Effector CD8-positive, alpha-beta T cell (primary cell): Measurements from ENCODE around the gene SUSD4.

Source experiments
- DNase-seq: peaks from one replicate; lab custom pipeline; 2025; lab: John Stamatoyannopoulos, UW

SUSD4 gene

DNA sequence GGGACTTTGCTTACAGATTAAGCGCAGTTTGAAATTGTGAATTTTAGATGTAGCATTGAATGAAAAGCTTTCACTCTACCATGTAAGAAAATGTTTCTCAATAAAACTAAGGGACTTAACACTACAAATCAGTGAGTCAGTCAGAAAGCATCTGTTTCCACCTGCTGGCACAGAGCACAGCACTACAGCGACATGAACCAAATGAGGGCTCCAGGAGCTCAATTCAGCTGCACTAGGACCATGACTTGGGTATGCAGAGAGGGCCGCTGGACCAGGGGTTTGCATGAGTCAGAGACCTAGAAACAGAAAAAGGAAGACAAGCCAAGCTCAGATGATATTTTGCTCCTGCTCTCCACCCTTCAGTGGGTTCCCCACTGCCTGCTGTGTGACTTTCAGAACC, 5.2 kb downstream of the SUSD4 start:
- DNase-seq: no peak

DNA sequence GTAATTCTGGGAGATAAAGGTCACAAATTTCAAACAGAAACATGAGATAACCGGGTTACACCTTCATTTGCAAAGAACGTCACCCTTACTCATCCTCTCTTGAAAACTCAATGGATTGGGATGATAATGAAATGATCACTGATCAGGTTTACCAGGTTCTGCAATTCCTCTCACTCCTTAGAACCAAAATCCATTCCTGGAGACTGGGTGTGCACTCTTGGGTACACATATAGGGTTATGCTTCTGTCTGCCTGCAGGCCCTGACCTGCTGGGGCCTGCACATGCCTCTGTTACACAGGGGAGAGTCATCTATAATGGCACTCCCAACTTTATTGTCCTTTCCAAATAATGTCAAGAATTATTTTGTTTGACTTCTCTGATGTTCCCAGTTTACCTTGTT, 8.3 kb downstream of the SUSD4 start:
- DNase-seq: no peak

DNA sequence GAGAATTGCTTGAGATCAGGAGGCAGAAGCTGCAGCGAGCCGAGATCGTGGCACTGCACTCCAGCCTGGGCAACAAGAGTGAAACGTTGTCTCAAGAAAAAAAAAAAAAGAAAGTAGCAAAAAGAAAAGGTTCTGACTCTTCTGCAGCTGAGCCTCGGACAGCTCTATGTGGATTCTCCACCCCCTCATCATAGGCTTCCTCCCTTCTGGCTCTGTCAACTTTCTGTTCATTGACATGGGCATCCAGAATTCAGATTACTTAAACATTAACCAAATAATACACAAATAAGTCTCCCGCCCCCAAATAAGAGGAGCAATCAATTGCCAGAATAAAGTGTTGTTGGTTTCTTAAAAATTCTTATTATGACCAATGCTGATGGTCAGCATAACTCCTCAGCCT, 10.0 kb downstream of the SUSD4 start:
- DNase-seq: no peak

DNA sequence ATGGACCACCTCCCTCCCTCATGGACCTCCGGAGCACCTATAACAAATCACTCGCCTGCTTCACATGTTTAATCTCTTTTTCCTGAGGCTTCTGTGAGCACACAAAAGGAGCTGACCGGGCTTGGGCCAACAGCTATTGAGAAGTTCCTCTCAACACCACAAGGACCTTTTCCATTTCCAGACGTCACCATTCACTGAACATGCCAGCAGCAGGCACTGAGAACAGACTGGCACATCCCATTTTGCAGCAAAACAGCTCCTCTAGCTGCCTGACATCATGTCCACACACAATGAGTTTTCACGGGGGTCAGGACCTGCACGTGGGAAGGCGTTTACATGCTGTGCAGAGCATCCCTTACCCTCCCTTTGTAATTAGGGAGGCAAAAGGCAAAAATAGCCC, 11.0 kb downstream of the SUSD4 start:
- DNase-seq: no peak

DNA sequence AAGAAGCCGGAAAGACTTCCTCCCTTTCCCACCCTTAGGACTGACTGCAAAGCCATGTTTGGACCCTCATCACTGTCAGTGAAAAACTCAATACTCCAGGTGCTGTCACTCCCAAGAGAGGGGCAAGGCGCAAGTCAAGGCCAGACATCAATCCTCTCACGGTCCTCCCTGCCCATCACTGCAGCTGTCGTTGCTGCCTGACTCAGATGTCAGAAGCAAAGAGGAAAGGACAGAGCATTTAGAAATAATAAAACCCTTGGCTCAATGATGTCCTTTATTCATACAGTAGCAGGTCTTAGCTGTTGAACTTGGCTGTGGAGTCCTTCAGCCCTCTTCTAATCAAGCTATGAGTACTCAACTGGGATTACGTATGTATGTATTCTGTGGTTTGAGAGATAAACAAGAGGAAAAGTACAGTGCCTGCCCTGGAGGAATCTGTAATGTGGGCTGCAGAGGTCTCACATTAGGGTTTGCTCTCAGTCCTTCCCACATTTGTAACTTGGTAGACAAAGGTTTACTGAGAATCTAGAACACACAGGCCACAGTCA, 13.5 kb downstream of the SUSD4 start:
- DNase-seq: no peak

DNA sequence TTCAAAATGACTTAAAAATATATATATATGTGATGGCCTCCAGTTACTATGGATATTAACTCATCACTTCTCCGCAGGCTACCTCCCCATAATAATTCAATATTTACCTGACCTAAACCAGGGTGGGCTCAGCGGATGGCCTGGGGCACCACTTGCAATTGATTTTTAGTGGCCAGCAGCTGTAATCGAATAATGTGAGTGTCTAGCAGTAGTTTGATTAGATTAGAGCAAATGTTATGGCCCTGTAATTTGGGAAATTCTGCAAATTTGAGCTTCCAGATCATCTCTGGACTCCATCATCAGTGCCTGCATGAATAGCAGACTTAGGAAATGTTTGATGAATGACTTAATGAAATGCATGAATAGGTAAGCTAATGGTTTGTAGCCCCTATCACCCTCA, 14.7 kb downstream of the SUSD4 start:
- no peak for DNase-seq

DNA sequence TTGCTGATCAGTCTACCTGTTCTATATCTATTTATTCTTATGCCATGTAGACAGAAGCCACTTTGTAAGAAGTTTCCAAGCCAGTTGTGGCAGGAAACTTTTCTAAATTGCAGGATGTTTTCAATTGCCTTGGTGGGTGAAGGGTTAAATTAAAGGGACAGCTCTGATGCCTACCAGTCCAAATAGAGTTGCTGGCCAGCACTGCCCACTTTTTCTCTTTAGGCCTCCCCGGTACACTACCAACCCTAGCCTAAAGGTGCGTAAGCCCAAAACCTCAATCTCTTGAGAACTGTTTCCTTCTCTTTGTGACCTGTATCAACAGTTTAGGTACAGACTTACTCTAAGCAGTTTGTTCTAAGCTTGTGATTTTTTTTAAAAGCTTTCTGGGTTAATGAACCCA, 15.5 kb downstream of the SUSD4 start:
- no peak for DNase-seq

DNA sequence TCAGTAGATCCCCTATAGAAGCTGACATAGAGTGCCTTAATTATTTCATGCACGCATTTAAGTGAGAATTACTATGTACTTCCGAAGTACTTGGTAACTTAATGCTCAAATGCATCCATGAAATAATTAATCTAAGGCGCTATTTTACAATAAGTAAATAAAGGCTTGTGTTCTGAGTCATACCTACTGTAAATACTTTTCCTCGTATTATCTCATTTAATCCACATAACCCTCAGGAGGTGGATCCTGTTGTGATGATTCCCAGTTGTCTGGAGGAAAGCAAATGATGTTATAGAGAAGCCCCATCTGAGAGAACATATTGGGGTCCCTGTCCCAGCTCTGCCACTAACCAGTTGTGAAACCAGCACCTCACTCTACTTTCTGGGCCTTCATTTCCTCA, 16.4 kb downstream of the SUSD4 start:
- no peak for DNase-seq

DNA sequence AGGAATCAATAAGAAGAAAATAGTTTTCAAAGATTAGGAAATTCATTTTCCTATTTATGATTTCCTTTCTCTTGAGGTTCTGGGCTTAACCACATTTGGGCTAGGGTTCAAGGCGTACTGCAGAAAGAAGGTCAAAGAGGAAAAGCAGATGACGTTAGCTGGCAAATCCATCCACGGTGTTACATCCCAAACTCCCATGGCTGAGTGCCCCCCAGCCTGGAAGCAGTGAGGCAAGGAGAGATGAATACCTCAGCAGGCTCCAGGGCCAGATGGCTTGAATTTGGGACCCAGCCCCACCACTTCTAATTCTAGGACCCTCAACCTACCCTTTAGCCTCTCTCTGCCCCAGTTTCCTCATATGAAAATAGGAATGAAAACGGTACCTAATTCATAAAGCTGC, 17.7 kb downstream of the SUSD4 start:
- no peak for DNase-seq

DNA sequence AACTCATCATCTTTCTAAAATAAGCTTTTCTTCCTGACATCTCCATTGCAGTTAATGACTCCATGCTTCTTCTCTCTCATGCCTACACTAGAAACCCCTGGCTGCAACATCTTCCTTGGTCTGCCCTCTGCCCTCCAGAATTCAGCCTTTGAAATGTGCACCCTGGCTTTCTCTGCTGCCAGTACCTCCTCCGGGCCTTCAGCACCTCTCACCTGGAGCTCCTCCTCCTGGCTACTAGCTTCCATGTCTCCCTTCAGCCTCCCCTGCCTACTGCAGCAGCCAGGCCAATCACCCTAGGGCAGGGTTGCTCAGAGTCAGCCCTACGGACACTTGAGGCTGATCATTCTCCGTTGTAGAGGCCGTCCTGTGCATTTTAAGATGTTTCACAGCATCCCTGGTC, 18.3 kb downstream of the SUSD4 start:
- DNase-seq: no peak

DNA sequence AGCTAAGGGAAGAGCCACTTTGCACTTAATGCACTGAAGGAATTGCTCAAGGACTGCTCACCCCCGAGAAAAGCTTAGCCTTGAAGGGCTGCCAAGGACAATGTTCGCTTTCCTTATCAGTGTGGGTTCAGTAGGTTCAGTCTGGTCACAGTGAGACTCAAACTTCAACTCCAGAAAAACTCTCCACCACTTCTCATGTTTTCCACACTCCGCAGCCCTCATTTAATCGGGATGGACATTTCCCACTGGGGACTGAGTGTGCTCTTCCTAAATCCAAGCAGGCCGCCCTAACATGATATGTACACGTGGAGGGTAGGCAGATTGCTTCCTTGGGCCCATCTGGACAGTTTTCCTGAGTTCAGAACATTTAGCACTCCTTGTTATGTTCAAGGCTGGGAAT, 19.5 kb downstream of the SUSD4 start:
- DNase-seq: no peak

DNA sequence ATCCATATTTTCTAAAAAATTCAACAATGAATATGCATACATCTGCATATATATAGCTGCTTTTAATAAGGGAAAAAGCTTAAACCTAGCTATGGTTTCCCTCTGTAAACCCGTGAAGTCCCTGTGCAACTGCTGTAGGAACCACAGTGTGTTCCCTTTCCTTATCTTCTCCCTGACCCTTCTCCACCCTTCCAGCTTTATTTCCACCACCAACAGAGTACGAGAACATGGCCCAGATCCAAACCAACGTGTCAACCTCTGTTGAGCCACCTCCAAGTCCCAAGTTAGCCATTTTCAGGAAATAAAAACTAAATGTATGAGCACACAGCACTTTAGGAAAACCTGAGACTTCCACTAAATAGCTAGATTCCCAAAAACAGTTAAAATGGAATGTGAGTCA, 20.3 kb downstream of the SUSD4 start:
- no peak for DNase-seq

DNA sequence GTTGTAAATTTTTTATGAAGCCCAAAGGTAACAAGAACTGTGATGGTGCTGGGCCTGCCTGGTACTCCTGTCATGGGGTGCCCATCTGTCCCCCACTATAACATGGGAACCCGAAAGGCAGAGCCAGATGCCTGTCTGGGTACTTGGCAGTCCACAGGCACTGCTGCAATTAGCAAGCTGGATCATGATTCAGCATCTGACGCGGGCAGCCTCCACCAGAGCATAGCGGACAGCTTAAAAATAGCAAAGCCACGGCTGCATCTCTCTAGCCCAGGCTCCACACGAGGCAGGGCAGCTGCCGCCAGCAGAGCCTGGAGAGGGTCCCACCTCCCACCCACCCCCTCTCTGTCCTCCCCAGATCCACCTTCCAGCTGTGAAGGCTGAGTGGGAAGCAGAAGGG, 22.9 kb downstream of the SUSD4 start:
- no peak for DNase-seq

DNA sequence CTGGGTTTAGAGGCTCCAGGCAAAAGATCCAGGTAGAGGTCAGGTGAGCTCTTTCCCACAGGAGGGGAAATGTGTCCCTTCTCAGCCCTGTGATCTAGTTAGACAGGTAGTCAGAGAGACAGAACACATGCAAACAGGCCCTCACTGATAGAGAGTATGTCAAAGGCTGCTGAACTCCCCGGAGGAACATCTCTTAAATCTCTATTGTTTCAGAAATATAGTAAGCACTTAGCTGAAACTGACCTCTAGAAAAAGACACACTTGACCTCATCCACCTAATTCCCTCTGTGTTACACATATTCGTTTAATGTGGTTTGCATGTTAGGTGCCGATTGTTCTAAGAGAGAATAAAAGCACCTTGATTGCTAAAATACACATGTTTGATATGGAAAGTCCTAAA, 23.3 kb downstream of the SUSD4 start:
- no peak for DNase-seq

DNA sequence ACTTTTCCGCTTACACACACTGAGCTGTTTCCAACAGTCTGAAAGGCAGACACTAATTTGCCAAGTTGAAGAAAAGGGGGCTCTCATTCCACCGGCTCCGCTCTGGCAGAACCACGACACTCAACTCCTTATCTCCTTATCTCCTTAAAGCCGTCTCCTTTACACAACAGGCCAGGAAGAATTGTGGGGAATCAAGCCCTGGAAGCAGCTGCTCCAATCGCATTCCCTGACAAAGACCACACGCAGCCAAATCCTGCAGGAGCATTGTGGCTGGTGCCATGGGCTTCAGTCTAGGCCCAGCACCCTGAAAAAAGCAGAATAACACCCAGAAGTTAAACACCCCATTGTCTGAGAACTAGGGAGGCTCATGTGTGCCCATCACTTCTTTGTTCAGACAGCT, 24.1 kb downstream of the SUSD4 start:
- DNase-seq: no peak

DNA sequence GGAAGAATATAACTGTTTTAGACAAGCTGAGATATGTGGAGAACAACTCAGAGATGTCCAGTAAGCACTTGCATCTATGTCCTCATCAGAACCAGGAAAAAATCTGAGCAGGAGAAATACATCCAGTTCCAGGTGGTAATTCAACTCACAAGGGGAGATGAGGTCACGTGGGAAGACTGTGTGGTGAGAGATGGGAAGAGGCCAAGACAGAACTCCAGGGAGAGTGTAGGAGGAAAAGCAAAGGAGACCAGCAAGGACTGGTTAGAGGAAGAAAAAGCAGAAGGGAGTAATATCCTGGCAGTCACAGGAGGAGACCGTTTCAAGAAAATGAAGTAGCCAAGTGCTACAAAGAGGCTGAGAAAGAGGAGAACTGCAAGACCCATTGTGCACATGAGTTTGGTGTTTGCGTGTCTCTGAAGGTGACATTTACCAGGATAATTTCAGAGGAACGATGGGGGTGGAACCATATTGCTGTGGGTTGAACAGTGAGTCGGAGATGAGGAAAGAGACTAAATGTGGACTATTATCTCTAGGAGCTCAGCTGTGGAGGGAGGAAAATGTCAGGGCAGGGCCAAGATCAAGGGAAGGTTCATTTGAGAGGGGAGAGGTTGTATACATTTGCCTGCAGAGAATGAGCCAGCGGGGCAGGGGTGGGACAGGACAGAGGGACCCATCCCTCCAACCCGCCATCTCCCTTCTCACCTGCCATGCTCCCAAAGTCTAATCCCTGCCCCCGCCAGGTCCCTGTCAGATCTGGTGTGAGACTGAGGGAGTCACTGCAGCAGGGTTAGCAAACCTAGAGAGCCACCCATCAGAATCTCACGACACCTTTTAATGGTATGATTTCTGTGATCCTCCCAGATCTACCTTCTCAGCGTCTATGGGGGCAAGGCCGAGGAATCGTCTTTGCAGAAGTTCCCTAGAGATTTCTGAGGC, 24.9 kb downstream of the SUSD4 start:
- no peak for DNase-seq

DNA sequence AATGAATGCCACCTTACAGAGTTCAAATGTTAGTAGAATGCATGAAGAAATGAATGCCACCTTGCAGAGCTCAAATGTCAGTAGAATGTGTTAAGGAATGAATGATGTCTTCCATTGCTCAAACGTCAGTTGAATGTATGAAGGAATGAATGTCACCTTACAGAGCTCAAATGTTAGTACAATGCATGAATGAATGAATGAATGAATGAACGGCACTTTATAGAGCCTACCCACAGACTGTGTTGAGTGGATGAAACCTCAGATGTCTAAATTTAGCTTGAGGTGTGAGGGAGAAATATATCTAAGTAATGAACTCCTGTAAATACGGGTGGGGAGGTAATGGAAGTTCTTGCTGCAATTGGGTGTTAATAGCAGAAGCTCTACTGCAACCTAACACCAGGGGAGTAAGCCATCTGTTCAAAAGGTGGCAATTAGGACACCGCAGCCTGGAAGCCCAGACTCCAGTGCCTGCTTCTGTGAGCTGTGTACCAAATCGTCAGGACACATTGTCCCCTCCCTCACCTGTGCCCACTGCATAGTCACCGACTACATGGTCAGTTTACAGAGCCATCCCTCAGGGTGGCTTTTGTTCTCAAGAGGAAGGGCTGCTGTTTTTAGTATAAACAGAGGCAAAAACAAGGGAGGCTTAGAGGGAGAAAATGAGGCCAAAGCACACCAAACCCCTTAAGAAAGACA, 26.7 kb downstream of the SUSD4 start:
- DNase-seq: no peak

DNA sequence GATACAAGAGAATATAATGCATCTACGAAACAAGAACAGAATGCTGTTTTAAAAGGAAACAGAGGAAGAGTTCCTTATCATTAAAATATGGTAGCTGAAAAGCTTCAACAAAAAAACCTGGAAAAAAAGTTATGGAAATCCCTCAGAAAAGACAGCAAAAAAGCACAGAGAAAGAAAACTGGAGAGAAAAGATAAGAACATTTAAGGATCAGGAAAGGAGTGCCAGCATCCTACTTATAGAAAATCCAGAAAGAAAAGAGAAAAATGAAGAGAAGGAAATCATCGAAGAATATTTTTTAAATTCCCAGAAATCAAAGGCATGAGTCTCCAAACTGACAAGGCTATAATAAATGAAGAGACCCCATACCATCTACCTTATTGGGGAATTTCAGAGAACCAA, 29.8 kb downstream of the SUSD4 start:
- no peak for DNase-seq

DNA sequence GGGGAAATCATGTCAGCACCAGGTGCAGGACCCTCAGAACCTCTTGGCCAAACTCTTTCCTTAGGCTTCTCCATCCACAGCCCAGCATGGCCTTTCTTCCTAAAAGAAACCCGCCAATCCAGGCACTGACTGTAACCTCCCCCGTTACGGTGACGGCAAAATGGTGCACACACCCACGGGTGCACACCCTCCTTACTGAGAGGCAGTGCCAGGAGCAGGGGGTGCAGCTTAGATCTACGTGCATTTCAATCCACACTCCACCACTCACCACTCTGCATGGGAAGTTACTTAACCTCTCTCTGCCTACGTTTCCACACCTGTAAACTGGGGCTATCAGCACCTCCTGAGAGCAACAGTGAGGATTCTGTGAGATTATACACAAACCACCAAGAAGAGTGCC, 31.0 kb downstream of the SUSD4 start:
- DNase-seq: no peak

DNA sequence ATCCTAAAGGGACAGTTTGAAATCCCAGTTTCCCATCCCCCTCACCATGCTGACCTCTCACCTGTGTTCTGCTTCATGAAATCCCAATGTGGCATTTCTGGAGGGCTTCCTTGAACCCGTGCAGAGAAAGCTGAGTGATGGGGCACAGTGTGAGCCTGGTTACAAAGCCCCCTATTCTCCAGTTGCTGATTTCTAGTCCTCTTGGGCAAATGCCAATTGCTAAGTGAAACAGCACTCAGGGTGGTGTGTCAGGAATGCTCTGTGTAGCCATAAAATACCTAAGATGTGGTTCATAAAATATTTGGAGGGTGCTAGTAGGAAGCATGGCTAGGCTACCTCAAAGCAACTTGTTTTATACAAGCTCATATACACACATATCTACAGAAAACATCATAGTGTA, 32.0 kb downstream of the SUSD4 start:
- no peak for DNase-seq

DNA sequence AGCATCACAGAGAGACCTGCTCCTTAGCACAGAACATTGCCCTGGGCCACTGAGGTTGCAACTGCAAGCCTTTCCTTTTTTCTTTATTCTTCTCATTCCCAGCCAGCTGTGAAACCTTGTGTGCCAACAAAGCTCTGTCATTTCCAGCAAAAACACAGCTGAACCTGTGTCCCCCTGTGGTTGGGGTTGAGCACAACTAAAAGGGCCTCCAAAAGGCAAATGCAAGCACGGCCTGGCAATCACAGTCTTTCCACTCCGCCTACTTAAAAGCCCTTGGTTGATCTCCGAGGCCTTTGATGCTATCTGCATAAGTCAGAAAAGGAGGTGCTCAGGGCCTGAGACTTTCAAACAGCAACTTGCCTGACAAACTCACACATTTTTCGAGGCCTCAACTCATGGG, 32.7 kb downstream of the SUSD4 start:
- no peak for DNase-seq

DNA sequence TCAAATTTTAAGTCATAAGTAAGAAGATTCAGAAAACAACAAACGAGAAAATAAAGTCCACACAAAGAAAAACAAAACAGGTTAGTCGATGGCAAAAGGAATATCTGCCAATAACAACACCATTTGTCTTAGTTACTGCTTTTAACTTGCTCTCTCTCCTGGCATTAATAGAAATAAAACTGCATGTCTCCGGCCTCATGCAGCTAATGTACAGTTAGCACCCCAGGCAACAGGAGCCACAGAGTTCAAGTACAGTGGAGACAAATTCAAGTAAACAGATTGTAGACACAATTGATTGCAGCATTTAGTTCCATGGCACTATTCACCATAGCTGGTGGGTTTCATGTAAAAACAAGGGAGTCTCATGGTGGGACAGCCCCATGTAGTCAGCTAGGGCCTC, 33.5 kb downstream of the SUSD4 start:
- DNase-seq: no peak
